HepG2 (cell line): ENCODE measurements around the gene PRSS27. TPM values are rescaled to one million over a fixed set of nuclear protein-coding genes. Genes with fewer than 3 reads are reported as not detected.
"Not testable (repeated sequence)": the region's sequence is repeated elsewhere in the genome, so short reads cannot be mapped to it uniquely, and the experiment has no call there.

ENCODE experiments used
- ATAC-seq: fragments of 200-7000 bp; cut with Tn5 transposase; 3 replicates; pipeline ENCODE4 v1.9.1; 2020; ENCODE audit warnings: mild to moderate bottlenecking, moderate library complexity
- BruUV-seq: library from RNA; stranded (reverse); fragments of 400-500 nt; replicated peaks from 2 replicates; lab custom pipeline; 2021; lab: Mats Ljungman, UMichigan
- CTCF ChIA-PET: fragments of 300-600 bp; formaldehyde crosslinking; extraction: SDS; loops from one replicate; lab custom pipeline; 2021; ENCODE audit warnings: low total read pairs, inconsistent platforms, low intra/inter-chr PET ratio; lab: Yijun Ruan, JAX
- POLR2A ChIA-PET: fragments of 350-600 bp; sonication (Branson Sonifier 250); formaldehyde crosslinking; loops from one replicate; lab custom pipeline; 2020; ENCODE audit warnings: antibody characterized with exemption, inconsistent platforms; lab: Yijun Ruan, JAX
- DNase-seq: peaks from one replicate; pipeline ENCODE4 v3.0.0-alpha.2; 2015; ENCODE audit warnings: low spot score
- FAIRE-seq: peaks from 3 replicates; lab custom pipeline; 2011; peaks lifted over from hg19 to GRCh38; lab: Jason Lieb, UNC
- H2AFZ ChIP-seq: one replicate; pipeline ENCODE4 v1.6.1; 2011; ENCODE audit warnings: low read length, inconsistent platforms
- H3K27ac ChIP-seq: fragments of 300-600 bp; 3 replicates; pipeline ENCODE4 v1.8.0; 2011; ENCODE audit warnings: mixed run types, mild to moderate bottlenecking, mixed read lengths, low read length, inconsistent platforms; ENCODE audit not compliant: insufficient read depth; ENCODE audit errors: extremely low read length
- H3K27me3 ChIP-seq, 2 experiments: fragments of 200-600 bp in 1 of 2; 2 replicates in 1 of 2; 3 replicates in 1 of 2; pipeline versions ENCODE4 v1.6.0 to v1.8.0; 2011; ENCODE audit warnings: low read length in 2 of 2, mild to moderate bottlenecking in 2 of 2, moderate library complexity in 2 of 2, inconsistent platforms in 1 of 2; ENCODE audit not compliant: insufficient read depth in 2 of 2, control insufficient read depth in 1 of 2
- H3K36me3 ChIP-seq, 2 experiments: fragments of 200-600 bp in 1 of 2; replicated peaks in 1 of 2; 2 replicates in 1 of 2; 3 replicates in 1 of 2; pipeline versions ENCODE4 v1.5.1 to v1.8.0; 2011; ENCODE audit warnings: low read length in 2 of 2, inconsistent platforms in 1 of 2; ENCODE audit not compliant: insufficient read depth in 2 of 2, control insufficient read depth in 1 of 2
- H3K4me1 ChIP-seq: 2 replicates; pipeline ENCODE4 v1.5.1; 2012; ENCODE audit warnings: low read length, inconsistent platforms; ENCODE audit not compliant: insufficient read depth
- H3K4me2 ChIP-seq: 2 replicates; pipeline ENCODE4 v1.6.0; 2011; ENCODE audit warnings: low read depth, low read length, inconsistent platforms
- H3K4me3 ChIP-seq, 3 experiments: fragments of 200-600 bp in 1 of 3; sonication (generic), shearing (Covaris generic) in 1 of 3; replicated peaks in 1 of 3; 2 replicates each; pipeline ENCODE4 v1.5.1; 2011 to 2016; ENCODE audit warnings: low read length in 3 of 3, inconsistent platforms in 2 of 3, low read depth in 2 of 3, mild to moderate bottlenecking in 2 of 3, control low read depth in 1 of 3, mixed read lengths in 1 of 3; ENCODE audit not compliant: insufficient read depth in 1 of 3
- H3K79me2 ChIP-seq: one replicate; pipeline ENCODE4 v1.6.1; 2011; ENCODE audit warnings: low read length, inconsistent platforms; ENCODE audit not compliant: insufficient read depth
- H3K9ac ChIP-seq: 2 replicates; pipeline ENCODE4 v1.6.0; 2011; ENCODE audit warnings: mild to moderate bottlenecking, low read depth, low read length, inconsistent platforms; ENCODE audit not compliant: insufficient read depth
- H3K9me3 ChIP-seq: 2 replicates; pipeline ENCODE4 v1.5.1; 2012; ENCODE audit warnings: mild to moderate bottlenecking, low read length
- H4K20me1 ChIP-seq: 2 replicates; pipeline ENCODE4 v1.6.0; 2011; ENCODE audit warnings: inconsistent platforms, mild to moderate bottlenecking, low read length, moderate library complexity; ENCODE audit not compliant: insufficient read depth
- FOXA1 ChIP-seq, 2 experiments: fragments of 450-650 bp in 1 of 2; sonication (generic) in 1 of 2; formaldehyde crosslinking in 1 of 2; IDR thresholded peaks; 2 replicates each; pipeline versions ENCODE4 v1.4.0 to v1.6.1; 2016 to 2020; ENCODE audit warnings: missing genetic modification reagents in 1 of 2
- FOXM1 ChIP-seq: sonication (generic); formaldehyde crosslinking; IDR thresholded peaks from 2 replicates; pipeline ENCODE4 v1.5.0; 2020; ENCODE audit warnings: missing genetic modification reagents
- KDM6A ChIP-seq: IDR thresholded peaks from 2 replicates; pipeline ENCODE4 v1.6.1; 2016; ENCODE audit warnings: low read depth
- REL ChIP-seq: sonication (generic); formaldehyde crosslinking; conservative IDR thresholded peaks from 2 replicates; pipeline ENCODE4 v1.8.0; 2022; ENCODE audit warnings: mild to moderate bottlenecking, missing genetic modification reagents, moderate library complexity
- ZNF660 ChIP-seq: sonication (generic); formaldehyde crosslinking; IDR thresholded peaks from 2 replicates; pipeline ENCODE4 v1.5.1; 2020; ENCODE audit warnings: mild to moderate bottlenecking, low read depth, missing genetic modification reagents, borderline replicate concordance
- WGBS: methylation state at CpG from one replicate; pipeline ENCODE4 v1.1.6; 2017; ENCODE audit warnings: low lambda C conversion rate; 5-methylcytosine and 5-hydroxymethylcytosine counted together
- in situ Hi-C: cut with HindIII; loops from 2 replicates; pipeline ENCODE4 v1.10.0; 2017; ENCODE audit warnings: low pct_unique_long_range_greater_than_20kb; ENCODE audit not compliant: extremely low pct_ligation_motif_present
- intact Hi-C: fragments of 100-400 bp; cut with micrococcal nuclease; formaldehyde crosslinking; loops from one replicate; pipeline ENCODE4 v1.10.0; 2022; ENCODE audit not compliant: unreplicated experiment
- polyA plus RNA-seq, 8 experiments: library from polyadenylated mRNA; depleted of rRNA in 3 of 8; stranded (reverse) in 7 of 8; unstranded in 1 of 8; fragments of >200 nt; fragmentation: Illumina TruSeq in 4 of 8; extraction: Trizol in 4 of 8; gene quantifications; 2 replicates each; pipeline versions ENCODE4 v1.2.1 to v1.2.3, GENCODE V29; 2011 to 2016; ENCODE audit warnings: low read depth in 4 of 8, missing spikeins in 1 of 8, mixed read lengths in 1 of 8; ENCODE audit not compliant: insufficient read depth in 1 of 8
- total RNA-seq, 5 experiments: library from RNA; depleted of rRNA; stranded (reverse); fragments of >200 nt; fragmentation: Illumina TruSeq; extraction: Trizol; gene quantifications; 2 replicates each; pipeline ENCODE4 v1.2.3, GENCODE V29; 2016; ENCODE audit warnings: low read depth in 1 of 5
- TF ChIP-seq, protein P1 (sequence below): IDR thresholded peaks from 2 replicates; pipeline ENCODE4 v1.6.1; 2016

The PRSS27 gene
- total and polyA plus RNA-seq, 2 of the 13 experiments (the other 11 are each of a cell fraction or from before 2014, with no cell fraction given): 0.20 to 0.73 TPM

DNA sequence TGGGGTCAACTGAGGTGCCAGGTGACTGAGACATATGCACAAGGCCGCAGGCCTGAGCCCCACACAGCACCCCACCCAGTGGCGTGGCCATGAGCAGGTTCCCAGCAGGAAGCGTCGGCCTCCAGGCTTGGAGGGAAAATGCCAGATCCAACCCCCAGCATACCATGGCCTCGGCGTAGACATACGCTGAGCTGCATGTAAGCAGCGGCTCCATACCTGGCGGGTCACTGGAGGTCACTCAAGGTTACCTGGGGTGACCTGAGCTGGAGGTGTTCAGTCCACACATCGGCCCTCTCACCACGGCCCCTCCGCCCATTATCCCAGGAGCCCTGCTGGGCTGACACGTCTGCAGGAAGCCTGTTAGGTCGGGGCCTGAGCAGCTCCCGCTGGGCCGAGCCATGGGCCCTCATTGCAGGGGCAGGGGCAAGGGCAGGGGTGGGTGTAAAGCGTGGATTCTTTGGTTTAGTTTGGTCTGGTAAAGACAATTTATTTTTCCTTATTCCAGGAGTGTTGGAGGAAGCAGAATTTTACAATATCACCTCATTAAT lies 22.5 kb downstream of the PRSS27 start:
- ChIA-PET POLR2A (no interaction called here), CTCF (no interaction called here)
- DNase-seq: no peak
- Histone ChIP-seq H4K20me1 (no peaks in the 10 kb centered on the region), H2AFZ (no peak overlapping the region), H3K4me1 (no peaks in the 10 kb centered on the region), H3K9ac (no peak overlapping the region), H3K9me3 (no peaks in the 10 kb centered on the region), H3K4me3 (no peak overlapping the region), H3K27ac (no peak overlapping the region), H3K79me2 (no peaks in the 10 kb centered on the region)
- no TSS peak for BruUV-seq
- FAIRE-seq: no peak
- 96% methylated on average over 7 of the region's 17 CpGs for WGBS
- TF ChIP-seq FOXA1 (IDR thresholded peaks at IDR 0.05): no peak
- no peak for TF ChIP-seq FOXA1 (CRISPR knock-in tag; IDR thresholded peaks at IDR 0.05)
- TF ChIP-seq, protein P1, sequence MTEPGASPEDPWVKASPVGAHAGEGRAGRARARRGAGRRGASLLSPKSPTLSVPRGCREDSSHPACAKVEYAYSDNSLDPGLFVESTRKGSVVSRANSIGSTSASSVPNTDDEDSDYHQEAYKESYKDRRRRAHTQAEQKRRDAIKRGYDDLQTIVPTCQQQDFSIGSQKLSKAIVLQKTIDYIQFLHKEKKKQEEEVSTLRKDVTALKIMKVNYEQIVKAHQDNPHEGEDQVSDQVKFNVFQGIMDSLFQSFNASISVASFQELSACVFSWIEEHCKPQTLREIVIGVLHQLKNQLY (CRISPR knock-in tag): no peak
- TF ChIP-seq KDM6A (CRISPR knock-in tag): no peak
- no peak for TF ChIP-seq ZNF660
- TF ChIP-seq FOXM1: no peak
- no peak for TF ChIP-seq REL (CRISPR knock-in tag)
- TF ChIP-seq, all 625 proteins: peak for 0
- Histone ChIP-seq H3K36me3 (peaks cover 22 to 35% of the 10 kb centered on the region in 2 experiments; a peak in 4 of 5 replicates), H3K27me3 (no peaks in the 10 kb centered on the region), H3K4me2 (no peak overlapping the region)
- intact Hi-C loops (no loop called here), in situ Hi-C loops (no loop called here)
- ATAC-seq: no peak

DNA sequence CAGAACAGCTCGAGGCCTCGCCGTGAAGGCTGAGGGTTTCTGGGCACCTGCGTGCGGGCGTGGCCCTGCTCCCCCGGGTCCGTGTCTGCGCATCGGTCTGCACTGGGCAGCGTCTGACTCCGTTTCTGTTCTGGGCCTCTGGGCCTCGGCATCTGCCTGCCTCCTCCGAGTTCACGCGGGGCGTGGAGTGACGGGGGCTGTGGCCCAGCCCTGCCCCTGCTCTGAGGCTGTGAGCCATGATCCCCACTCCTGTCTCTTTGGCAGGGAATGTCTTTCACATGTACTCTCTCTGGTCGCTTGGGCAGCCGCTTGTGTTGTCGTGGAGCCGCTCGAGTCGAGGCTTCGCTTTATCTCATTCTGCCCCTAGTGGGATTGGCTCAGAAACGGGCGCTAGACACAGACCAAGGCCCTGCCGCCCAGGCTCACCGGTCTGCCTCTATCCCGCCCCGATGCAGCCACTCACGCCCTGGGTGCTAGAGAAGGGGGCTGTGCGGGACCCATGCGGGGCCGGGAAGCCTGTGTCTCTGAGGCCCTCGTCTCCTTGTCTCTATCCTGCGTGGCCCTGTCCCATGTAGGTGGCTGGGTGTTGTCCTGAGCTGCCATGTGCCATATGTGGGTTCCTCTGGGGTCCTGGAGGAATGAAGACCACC lies 23.3 kb downstream of the PRSS27 start:
- H3K4me3 ChIP-seq, ATAC-seq, BruUV-seq, H4K20me1 ChIP-seq, CTCF ChIA-PET, H3K27ac ChIP-seq, H3K79me2 ChIP-seq, H3K9me3 ChIP-seq, H3K27me3 ChIP-seq, H2AFZ ChIP-seq, FAIRE-seq, in situ Hi-C loops, H3K4me2 ChIP-seq, DNase-seq, H3K4me1 ChIP-seq, POLR2A ChIA-PET, H3K9ac ChIP-seq, intact Hi-C loops: not testable (repeated sequence)
- 95% methylated on average over 16 of the region's 37 CpGs for WGBS
- H3K36me3 ChIP-seq: peaks cover 17 to 31% of the 10 kb centered on the region in 2 experiments; a peak in 4 of 5 replicates
